K562 treated with DMSO at 1 percent for 12 hours (cell line): Measurements from ENCODE around the gene FIGNL1. TPM values are rescaled to one million over a fixed set of nuclear protein-coding genes. Genes with fewer than 3 reads are reported as not detected.

Experiments used
- total RNA-seq: library from RNA; unstranded; fragments of 300-600 nt; gene quantifications from 2 replicates; pipeline ENCODE4 v1.2.3, GENCODE V29; 2022; ENCODE audit not compliant: insufficient read depth

The FIGNL1 gene
- 9.1 and 34.2 TPM in 2 replicates for total RNA-seq

GRCh38 chr7:50449881-50450589 is at the start of gene FIGNL1:
Gene FIGNL1 (minus strand): TSS chr7:50450350. CDS start chr7:50447287, 3,063 bp downstream.

Other genes with a start within 250 kb of the FIGNL1 start
- 7.1 and 35.9 TPM in 2 replicates for gene IKZF1, start 145.6 kb downstream of the FIGNL1 start, total RNA-seq
- gene DDC, start 115.1 kb upstream of the FIGNL1 start, total RNA-seq: not detected in 2 replicates